GM15510 (cell line): ENCODE measurements around the gene KIF3C.

Experiments
- POLR2A ChIP-seq: IDR thresholded peaks from 3 replicates; pipeline ENCODE4 v1.6.1; 2011; ENCODE audit warnings: borderline replicate concordance; ENCODE audit not compliant: insufficient read length; ENCODE audit errors: extremely low read depth

The KIF3C gene

GRCh38 chr2:25936889-25937545 lies 45.3 kb downstream of the KIF3C start:
- TF ChIP-seq POLR2A, result no peak

- TF ChIP-seq POLR2A, result no peak
These were observed 48.7 kb downstream of the KIF3C start for GRCh38 chr2:25933622-25934021.

DNA sequence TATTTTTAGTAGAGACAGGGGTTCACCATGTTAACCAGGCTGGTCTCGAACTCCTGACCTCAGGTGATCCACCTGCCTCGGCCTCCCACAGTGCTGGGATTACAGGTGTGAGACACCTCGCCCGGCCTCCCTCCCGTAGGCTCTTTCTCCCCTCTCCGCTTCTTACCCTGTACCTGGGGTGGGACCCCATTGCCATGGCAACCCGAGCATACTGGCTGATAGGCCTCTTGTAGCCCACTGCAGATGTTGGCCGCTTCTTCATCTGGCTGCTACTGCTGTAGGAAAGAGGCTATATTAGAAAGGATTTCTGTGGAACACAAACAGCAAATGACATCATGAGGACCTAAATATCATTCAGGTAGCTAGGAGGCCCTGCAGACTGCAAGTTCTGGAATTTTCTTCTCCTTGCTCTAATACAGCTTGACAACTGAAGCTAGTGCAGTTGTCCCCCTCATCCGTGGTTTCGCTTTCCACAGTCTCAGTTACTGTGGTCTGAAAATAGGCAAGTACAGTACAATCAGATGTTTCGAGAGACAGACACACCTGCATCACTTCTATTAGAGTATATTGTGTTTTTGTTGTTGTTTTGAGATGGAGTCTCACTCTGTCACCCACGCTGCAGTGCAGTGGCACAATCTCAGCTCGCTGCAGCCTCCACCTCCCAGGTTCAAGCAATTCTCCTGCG lies 52.4 kb downstream of the KIF3C start:
- TF ChIP-seq POLR2A, result no peak

- no peak for TF ChIP-seq POLR2A
These were observed 53.6 kb downstream of the KIF3C start for GRCh38 chr2:25928668-25929067.

GRCh38 chr2:25926984-25927756 lies 55.1 kb downstream of the KIF3C start:
- TF ChIP-seq POLR2A, result no peak

- TF ChIP-seq POLR2A, result no peak
These were observed 59.8 kb downstream of the KIF3C start for GRCh38 chr2:25922501-25922900.

DNA sequence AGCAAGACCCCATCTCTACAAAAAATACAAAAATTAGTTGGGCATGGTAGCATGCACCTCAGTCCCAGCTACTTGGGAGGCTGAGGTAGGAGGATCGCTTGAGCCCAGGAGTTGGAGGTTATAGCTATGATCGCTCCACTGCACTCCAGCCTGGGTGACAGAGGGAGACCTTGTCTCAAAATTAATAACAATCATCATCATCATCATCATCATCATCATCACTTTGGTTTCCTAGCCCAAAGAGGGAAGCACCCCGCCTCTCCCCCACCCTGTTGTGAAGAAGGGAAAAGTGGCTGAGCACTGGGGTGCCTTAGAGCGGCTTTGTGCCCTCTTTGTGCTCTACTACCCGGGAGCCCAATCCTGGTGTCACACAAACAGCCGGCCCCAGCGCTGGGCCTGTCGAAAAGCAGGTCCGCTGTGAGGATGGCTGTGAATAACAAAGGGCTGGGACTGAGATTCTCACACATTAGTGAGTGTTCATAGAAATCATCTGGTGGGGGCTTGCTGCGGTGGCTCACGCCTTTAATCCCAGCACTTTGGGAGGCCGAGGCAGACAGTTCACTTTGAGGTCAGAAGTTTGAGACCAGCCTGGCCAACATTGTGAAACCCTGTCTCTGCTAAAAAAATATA lies 61.4 kb downstream of the KIF3C start:
- TF ChIP-seq POLR2A, result no peak

GRCh38 chr2:25920336-25920735 lies 62.0 kb downstream of the KIF3C start:
- no peak for TF ChIP-seq POLR2A

DNA sequence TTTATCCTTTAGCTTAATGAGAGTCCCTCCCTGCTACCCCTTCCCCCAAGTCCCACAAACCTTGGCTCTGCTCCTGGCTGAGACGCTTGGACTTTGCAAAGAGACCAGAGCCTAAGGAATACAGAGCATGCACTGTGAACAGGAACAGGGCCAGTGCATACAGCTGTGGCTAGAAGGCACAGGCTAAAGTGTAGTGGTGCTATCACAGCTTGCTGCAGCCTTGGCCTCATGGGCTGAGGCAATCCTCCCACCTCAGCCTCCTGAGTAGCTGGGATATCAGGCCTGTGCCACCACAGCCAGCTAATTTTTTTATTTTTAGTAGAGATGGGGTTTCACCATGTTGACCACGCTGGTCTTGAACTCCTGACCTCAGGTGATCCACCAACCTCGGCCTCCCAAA lies 64.5 kb downstream of the KIF3C start:
- no peak for TF ChIP-seq POLR2A

DNA sequence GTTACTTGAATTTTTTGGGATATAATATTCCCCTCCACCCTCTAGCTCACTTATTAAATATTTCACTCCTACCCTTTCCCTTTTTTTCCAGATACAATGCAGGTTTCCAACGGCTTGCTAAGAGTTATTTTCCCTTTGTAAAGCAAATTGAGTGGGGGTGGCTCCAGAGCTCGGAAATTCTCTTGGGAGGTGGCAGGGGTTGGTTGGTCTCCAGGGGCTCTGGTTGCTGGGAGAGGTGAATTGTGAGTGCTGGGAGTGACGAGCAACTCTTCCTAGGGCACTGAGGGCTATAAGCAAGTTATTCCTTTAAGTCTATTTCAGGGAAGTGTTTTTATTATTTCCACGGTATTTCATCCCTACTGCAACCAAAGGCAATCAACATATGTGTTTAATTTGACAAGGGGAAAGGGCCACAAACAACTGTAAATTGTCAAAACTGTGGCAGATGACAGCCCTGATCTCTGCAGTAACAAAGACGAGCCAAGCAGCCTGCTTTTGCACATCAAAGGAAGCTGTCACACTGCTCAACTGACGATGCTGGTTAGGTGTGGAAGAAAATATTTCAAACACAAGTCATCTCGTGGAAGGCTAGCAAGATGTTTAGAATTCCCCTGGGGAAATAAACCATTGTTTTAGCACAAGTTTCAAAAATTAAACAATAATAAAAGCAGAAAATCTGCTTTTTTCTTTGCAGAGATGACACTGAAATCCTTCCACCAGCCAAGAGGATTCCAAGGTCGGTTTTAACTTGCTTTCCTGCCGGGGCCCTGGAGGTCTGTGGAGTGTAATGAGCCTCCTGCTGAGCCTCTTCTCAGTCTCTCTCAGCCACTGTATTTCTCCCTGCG lies 69.2 kb downstream of the KIF3C start:
- no peak for TF ChIP-seq POLR2A

DNA sequence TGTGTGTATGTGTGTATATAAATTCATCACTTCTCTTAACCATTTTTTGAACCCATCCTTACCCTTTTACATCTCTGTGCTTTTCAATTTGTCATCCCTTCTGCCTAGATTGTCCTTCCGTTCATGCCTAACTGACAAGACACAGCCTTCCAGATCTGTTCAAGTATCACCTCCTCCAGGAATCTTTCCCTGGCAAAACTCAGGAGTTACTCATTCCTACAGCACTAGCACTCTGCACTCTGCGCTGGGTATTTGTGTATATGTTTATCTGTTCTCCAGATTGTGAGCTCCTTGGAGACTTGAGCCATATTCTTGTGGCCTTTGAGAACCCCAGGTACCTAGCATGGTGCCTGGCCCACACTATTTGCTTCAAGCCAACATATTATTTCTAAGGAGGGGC lies 77.2 kb downstream of the KIF3C start:
- no peak for TF ChIP-seq POLR2A

GRCh38 chr2:25903216-25903776 lies 79.0 kb downstream of the KIF3C start:
- TF ChIP-seq POLR2A, result no peak

- TF ChIP-seq POLR2A, result no peak
These were observed 82.8 kb downstream of the KIF3C start for GRCh38 chr2:25899404-25899970.

GRCh38 chr2:25897506-25897905 lies 84.8 kb downstream of the KIF3C start:
- no peak for TF ChIP-seq POLR2A

DNA sequence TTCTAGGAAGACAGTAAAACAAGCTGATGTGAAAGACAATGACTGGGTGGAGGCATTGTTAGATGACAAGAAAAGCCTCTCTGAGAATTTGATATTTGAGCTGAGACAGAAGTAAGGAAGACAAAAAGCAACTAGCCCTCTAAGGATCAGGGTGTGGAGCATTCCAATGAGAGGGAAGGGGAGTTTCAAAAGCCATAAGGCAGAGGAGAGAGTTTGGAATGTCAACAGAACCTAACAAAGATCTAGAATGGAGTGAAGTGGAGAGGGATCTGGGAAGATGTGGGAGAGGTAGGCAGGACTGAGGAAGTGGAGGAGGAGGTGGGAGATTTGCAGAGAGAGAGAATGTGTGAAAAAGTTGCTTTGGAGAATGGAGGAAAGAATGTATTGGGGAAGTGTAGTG lies 86.7 kb downstream of the KIF3C start:
- no peak for TF ChIP-seq POLR2A

- no peak for TF ChIP-seq POLR2A
These were observed 87.3 kb downstream of the KIF3C start for GRCh38 chr2:25895018-25895417.
